HepG2 (cell line): ENCODE results near the gene ZDHHC7. TPM values are rescaled to one million over a fixed set of nuclear protein-coding genes. Genes with fewer than 3 reads are reported as not detected.
A peak's percentile ranks its signal among the peaks of the same experiment; 100 is the strongest.

Experiments
- BRD4 ChIP-seq: sonication (generic); formaldehyde crosslinking; IDR thresholded peaks from 2 replicates; pipeline ENCODE4 v1.4.0; 2020; ENCODE audit warnings: missing genetic modification reagents
- DNMT1 ChIP-seq: sonication (generic); formaldehyde crosslinking; IDR thresholded peaks from 2 replicates; pipeline ENCODE4 v1.5.1; 2020; ENCODE audit warnings: mild to moderate bottlenecking, missing genetic modification reagents
- HNF4G ChIP-seq, 2 experiments: sonication (generic) in 1 of 2; formaldehyde crosslinking in 1 of 2; IDR thresholded peaks; 2 replicates each; pipeline versions ENCODE4 v1.4.0 to v1.6.1; 2011 to 2020; ENCODE audit warnings: borderline replicate concordance in 2 of 2, low read depth in 2 of 2, mild to moderate bottlenecking in 2 of 2, low read length in 1 of 2, missing genetic modification reagents in 1 of 2, moderate library complexity in 1 of 2
- KDM2A ChIP-seq: sonication (generic); formaldehyde crosslinking; IDR thresholded peaks from 2 replicates; pipeline ENCODE4 v1.4.0; 2020; ENCODE audit warnings: low read depth, missing genetic modification reagents, borderline replicate concordance
- NFE2L2 ChIP-seq: fragments of 150-350 bp; IDR thresholded peaks from 2 replicates; pipeline ENCODE4 v1.6.1; 2014; ENCODE audit warnings: low read length
- NR2F2 ChIP-seq: IDR thresholded peaks from 2 replicates; pipeline ENCODE4 v1.6.1; 2012; ENCODE audit warnings: low read depth, inconsistent platforms, borderline replicate concordance
- XBP1 ChIP-seq: sonication (generic); formaldehyde crosslinking; IDR thresholded peaks from 2 replicates; pipeline ENCODE4 v1.5.0; 2020; ENCODE audit warnings: missing genetic modification reagents
- ZC3H13 ChIP-seq: sonication (generic); formaldehyde crosslinking; IDR thresholded peaks from 2 replicates; pipeline ENCODE4 v1.8.1; 2023; ENCODE audit warnings: mild to moderate bottlenecking, missing genetic modification reagents, moderate library complexity
- ZNF180 ChIP-seq: sonication (generic); formaldehyde crosslinking; IDR thresholded peaks from 2 replicates; pipeline ENCODE4 v1.4.0; 2020; ENCODE audit warnings: low read depth, missing genetic modification reagents, borderline replicate concordance
- ZNF230 ChIP-seq: sonication (generic); formaldehyde crosslinking; IDR thresholded peaks from 2 replicates; pipeline ENCODE4 v1.4.0; 2020; ENCODE audit warnings: mild to moderate bottlenecking, missing genetic modification reagents
- ZNF646 ChIP-seq: sonication (generic); formaldehyde crosslinking; IDR thresholded peaks from 2 replicates; pipeline ENCODE4 v1.9.0; 2021; ENCODE audit warnings: mild to moderate bottlenecking, missing genetic modification reagents
- ZSCAN9 ChIP-seq: IDR thresholded peaks from 2 replicates; pipeline ENCODE4 v1.6.1; 2016; ENCODE audit warnings: borderline replicate concordance
- ZUFSP ChIP-seq: sonication (generic); formaldehyde crosslinking; IDR thresholded peaks from 2 replicates; pipeline ENCODE4 v1.9.0; 2021; ENCODE audit warnings: missing genetic modification reagents, mild to moderate bottlenecking, borderline replicate concordance
- polyA plus RNA-seq, 8 experiments: library from polyadenylated mRNA; depleted of rRNA in 3 of 8; stranded (reverse) in 7 of 8; unstranded in 1 of 8; fragments of >200 nt; fragmentation: Illumina TruSeq in 4 of 8; extraction: Trizol in 4 of 8; gene quantifications; 2 replicates each; pipeline versions ENCODE4 v1.2.1 to v1.2.3, GENCODE V29; 2011 to 2016; ENCODE audit warnings: low read depth in 4 of 8, missing spikeins in 1 of 8, mixed read lengths in 1 of 8; ENCODE audit not compliant: insufficient read depth in 1 of 8
- total RNA-seq, 5 experiments: library from RNA; depleted of rRNA; stranded (reverse); fragments of >200 nt; fragmentation: Illumina TruSeq; extraction: Trizol; gene quantifications; 2 replicates each; pipeline ENCODE4 v1.2.3, GENCODE V29; 2016; ENCODE audit warnings: low read depth in 1 of 5
- TF ChIP-seq, protein P1 (sequence below): sonication (generic); formaldehyde crosslinking; IDR thresholded peaks from 2 replicates; pipeline ENCODE4 v1.5.1; 2020; ENCODE audit warnings: missing genetic modification reagents, mild to moderate bottlenecking, borderline replicate concordance
- TF ChIP-seq, protein P2 (sequence below): sonication (generic); formaldehyde crosslinking; IDR thresholded peaks from 2 replicates; pipeline ENCODE4 v1.5.0; 2020; ENCODE audit warnings: mild to moderate bottlenecking, missing genetic modification reagents, moderate library complexity

ZDHHC7 gene
- total and polyA plus RNA-seq, 2 of the 13 experiments (the other 11 are each of a cell fraction or from before 2014, with no cell fraction given) = 46.8 to 67.6 TPM

DNA sequence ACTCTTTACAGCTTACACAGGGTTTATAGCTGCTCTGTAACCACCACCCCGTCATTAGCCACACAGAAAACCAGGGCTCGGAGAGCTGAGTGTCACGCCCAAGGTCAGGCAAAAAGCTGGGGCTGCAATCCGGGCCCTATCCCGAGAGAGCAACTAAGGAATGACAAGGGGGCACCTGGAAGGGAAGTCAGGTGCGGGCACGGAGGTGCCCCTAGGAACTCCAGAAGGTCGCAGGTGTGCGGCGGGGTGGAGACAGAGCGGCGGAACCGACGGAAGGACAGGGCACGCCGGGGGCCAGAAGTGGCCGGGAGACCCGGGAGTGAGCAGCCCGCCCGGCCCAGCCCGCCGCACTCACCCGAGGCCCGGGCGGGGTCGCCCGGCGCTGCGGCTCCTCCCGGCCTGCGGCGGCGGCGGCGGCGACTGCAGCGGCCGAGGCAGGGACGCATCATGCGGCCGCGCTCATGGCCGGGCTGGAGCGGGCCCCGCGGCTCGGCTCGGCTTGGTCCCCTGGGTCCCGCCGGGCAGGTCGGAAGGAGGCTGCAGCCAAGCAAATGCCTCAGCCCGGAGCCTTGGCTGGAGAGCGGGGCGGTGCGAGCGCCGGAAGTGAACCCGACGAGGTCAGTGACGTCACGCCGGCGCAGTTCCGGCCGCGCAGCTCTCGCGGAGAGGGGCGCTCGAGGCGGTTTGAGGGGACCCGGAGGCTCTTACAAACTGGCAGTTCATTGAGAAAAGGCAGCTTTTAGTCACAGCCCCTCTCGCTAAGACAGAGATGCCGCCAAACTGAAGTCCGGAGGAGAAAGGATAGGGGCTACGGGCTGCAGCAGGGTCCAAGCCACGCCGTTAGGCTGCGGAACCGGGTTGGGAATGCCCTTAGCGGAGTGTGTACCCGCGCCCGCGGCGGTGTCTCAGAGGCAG, at the start of gene ZDHHC7 (continued):
- TF ChIP-seq ZUFSP (CRISPR knock-in tag) (no peak), BRD4 (CRISPR knock-in tag) (no peak; the same call in 1 of the 2 replicates), DNMT1 (CRISPR knock-in tag) (peak; percentile 45; the same call in 1 of the 2 replicates), HNF4G (IDR thresholded peaks at IDR 0.05; ENCODE audit: borderline replicate concordance, low read depth, low read length) (no peak), HNF4G (CRISPR knock-in tag; IDR thresholded peaks at IDR 0.05; ENCODE audit: borderline replicate concordance, low read depth) (no peak), ZNF230 (CRISPR knock-in tag) (no peak), KDM2A (peak; percentile 86), NR2F2 (peak; percentile 47; the same call in 1 of the 2 replicates), ZSCAN9 (CRISPR knock-in tag) (no peak), NFE2L2 (no peak), XBP1 (CRISPR knock-in tag) (no peak), ZC3H13 (CRISPR knock-in tag) (peak; percentile 19; the same call in 1 of the 2 replicates), ZNF180 (CRISPR knock-in tag) (no peak), ZNF646 (no peak)
- TF ChIP-seq, protein P1, sequence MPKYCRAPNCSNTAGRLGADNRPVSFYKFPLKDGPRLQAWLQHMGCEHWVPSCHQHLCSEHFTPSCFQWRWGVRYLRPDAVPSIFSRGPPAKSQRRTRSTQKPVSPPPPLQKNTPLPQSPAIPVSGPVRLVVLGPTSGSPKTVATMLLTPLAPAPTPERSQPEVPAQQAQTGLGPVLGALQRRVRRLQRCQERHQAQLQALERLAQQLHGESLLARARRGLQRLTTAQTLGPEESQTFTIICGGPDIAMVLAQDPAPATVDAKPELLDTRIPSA = 0 out of 2 replicates have a peak, but pooled peaks have one; percentile 93
- TF ChIP-seq, protein P2, sequence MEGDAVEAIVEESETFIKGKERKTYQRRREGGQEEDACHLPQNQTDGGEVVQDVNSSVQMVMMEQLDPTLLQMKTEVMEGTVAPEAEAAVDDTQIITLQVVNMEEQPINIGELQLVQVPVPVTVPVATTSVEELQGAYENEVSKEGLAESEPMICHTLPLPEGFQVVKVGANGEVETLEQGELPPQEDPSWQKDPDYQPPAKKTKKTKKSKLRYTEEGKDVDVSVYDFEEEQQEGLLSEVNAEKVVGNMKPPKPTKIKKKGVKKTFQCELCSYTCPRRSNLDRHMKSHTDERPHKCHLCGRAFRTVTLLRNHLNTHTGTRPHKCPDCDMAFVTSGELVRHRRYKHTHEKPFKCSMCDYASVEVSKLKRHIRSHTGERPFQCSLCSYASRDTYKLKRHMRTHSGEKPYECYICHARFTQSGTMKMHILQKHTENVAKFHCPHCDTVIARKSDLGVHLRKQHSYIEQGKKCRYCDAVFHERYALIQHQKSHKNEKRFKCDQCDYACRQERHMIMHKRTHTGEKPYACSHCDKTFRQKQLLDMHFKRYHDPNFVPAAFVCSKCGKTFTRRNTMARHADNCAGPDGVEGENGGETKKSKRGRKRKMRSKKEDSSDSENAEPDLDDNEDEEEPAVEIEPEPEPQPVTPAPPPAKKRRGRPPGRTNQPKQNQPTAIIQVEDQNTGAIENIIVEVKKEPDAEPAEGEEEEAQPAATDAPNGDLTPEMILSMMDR (CRISPR knock-in tag) = peak; percentile 49
